Karpas-422 (cell line): ENCODE results near the gene BSG. TPM values are rescaled to one million over a fixed set of nuclear protein-coding genes. Genes with fewer than 3 reads are reported as not detected.

Source experiments
- DNase-seq: peaks from one replicate; pipeline ENCODE4 v3.0.0-alpha.2; 2015
- H2AFZ ChIP-seq: fragments of 200-600 bp; sonication (generic); 2 replicates; pipeline ENCODE4 v1.6.1; 2014; ENCODE audit warnings: antibody characterized with exemption, low read length, mixed read lengths
- H3K27ac ChIP-seq: fragments of 200-600 bp; sonication (generic); 2 replicates; pipeline ENCODE4 v1.5.1; 2014; ENCODE audit warnings: mild to moderate bottlenecking, low read length, moderate library complexity
- H3K27me3 ChIP-seq: fragments of 200-600 bp; sonication (generic); 2 replicates; pipeline ENCODE4 v1.6.1; 2014; ENCODE audit warnings: low read length, mixed read lengths
- H3K36me3 ChIP-seq: fragments of 200-600 bp; sonication (generic); 2 replicates; pipeline ENCODE4 v1.6.1; 2014; ENCODE audit warnings: low read length, mixed read lengths; ENCODE audit not compliant: insufficient read depth
- H3K4me1 ChIP-seq: fragments of 200-600 bp; sonication (generic); 2 replicates; pipeline ENCODE4 v1.6.1; 2014; ENCODE audit warnings: mild to moderate bottlenecking, low read length, mixed read lengths
- H3K4me2 ChIP-seq: fragments of 200-600 bp; sonication (generic); 2 replicates; pipeline ENCODE4 v1.6.1; 2014; ENCODE audit warnings: low read length, low read depth, mild to moderate bottlenecking; ENCODE audit not compliant: poor library complexity, severe bottlenecking
- H3K4me3 ChIP-seq: fragments of 200-600 bp; sonication (generic); 2 replicates; pipeline ENCODE4 v1.5.1; 2014; ENCODE audit warnings: mild to moderate bottlenecking, antibody characterized with exemption, low read length, mixed read lengths
- H3K79me2 ChIP-seq: fragments of 200-600 bp; sonication (generic); 2 replicates; pipeline ENCODE4 v1.6.1; 2014; ENCODE audit warnings: mild to moderate bottlenecking, low read length, mixed read lengths
- H3K9ac ChIP-seq: fragments of 200-600 bp; sonication (generic); 2 replicates; pipeline ENCODE4 v1.6.0; 2014; ENCODE audit warnings: low read length
- H3K9me2 ChIP-seq: fragments of 200-600 bp; sonication (generic), shearing (Covaris generic); replicated peaks from 2 replicates; pipeline ENCODE4 v1.6.0; 2014; ENCODE audit warnings: mild to moderate bottlenecking, low read length, moderate library complexity; ENCODE audit not compliant: insufficient read depth
- H3K9me3 ChIP-seq: fragments of 300-700, 200-600 bp; sonication (generic); 2 replicates; pipeline ENCODE4 v1.6.1; 2014; ENCODE audit warnings: low read length, mixed read lengths
- H4K20me1 ChIP-seq: fragments of 200-600 bp; sonication (generic); 2 replicates; pipeline ENCODE4 v1.6.1; 2014; ENCODE audit warnings: mild to moderate bottlenecking, antibody characterized with exemption, low read length, low read depth; ENCODE audit not compliant: insufficient read depth
- total RNA-seq: library from RNA; depleted of rRNA; stranded (reverse); fragments of >200 nt; shearing (Covaris generic); gene quantifications from 2 replicates; pipeline ENCODE4 v1.2.3, GENCODE V29; 2014; ENCODE audit warnings: low replicate concordance

BSG gene
- total RNA-seq, 1 experiment from 2014 or later: 124 TPM

GRCh38 chr19:615619-616018, 43.2 kb downstream of the BSG start:
- H2AFZ ChIP-seq: no peak overlapping the region
- no peaks in the 10 kb centered on the region for H3K9me2 ChIP-seq
- no peak overlapping the region for H3K27ac ChIP-seq
- no peak for DNase-seq
- H3K79me2 ChIP-seq: no peaks in the 10 kb centered on the region
- H3K27me3 ChIP-seq: no peaks in the 10 kb centered on the region
- H3K4me1 ChIP-seq: peaks cover 11% of the 10 kb centered on the region
- no peaks in the 10 kb centered on the region for H3K9me3 ChIP-seq
- H4K20me1 ChIP-seq: no peaks in the 10 kb centered on the region
- H3K36me3 ChIP-seq: no peaks in the 10 kb centered on the region; the same call in 1 of the 2 replicates
- H3K4me3 ChIP-seq: no peak overlapping the region
- no peak overlapping the region for H3K4me2 ChIP-seq
- no peak overlapping the region for H3K9ac ChIP-seq

GRCh38 chr19:616062-616700, 43.8 kb downstream of the BSG start:
- H3K9ac ChIP-seq: no peak overlapping the region
- H3K27me3 ChIP-seq: no peaks in the 10 kb centered on the region
- no peaks in the 10 kb centered on the region for H3K9me3 ChIP-seq
- no peaks in the 10 kb centered on the region; the same call in 1 of the 2 replicates for H3K36me3 ChIP-seq
- no peak overlapping the region for H3K27ac ChIP-seq
- H3K9me2 ChIP-seq: no peaks in the 10 kb centered on the region
- no peak overlapping the region for H2AFZ ChIP-seq
- H4K20me1 ChIP-seq: no peaks in the 10 kb centered on the region
- H3K4me2 ChIP-seq: no peak overlapping the region
- peaks cover 5% of the 10 kb centered on the region for H3K4me1 ChIP-seq
- H3K79me2 ChIP-seq: no peaks in the 10 kb centered on the region
- no peak for DNase-seq
- H3K4me3 ChIP-seq: no peak overlapping the region

- DNase-seq: no peak
- no peak overlapping the region for H3K27ac ChIP-seq
- no peaks in the 10 kb centered on the region for H3K27me3 ChIP-seq
- no peaks in the 10 kb centered on the region for H3K79me2 ChIP-seq
- no peak overlapping the region for H2AFZ ChIP-seq
- H3K4me3 ChIP-seq: no peak overlapping the region
- no peak overlapping the region for H3K4me2 ChIP-seq
- H3K9me3 ChIP-seq: no peaks in the 10 kb centered on the region
- H3K4me1 ChIP-seq: no peaks in the 10 kb centered on the region
- H4K20me1 ChIP-seq: no peaks in the 10 kb centered on the region
- H3K9ac ChIP-seq: no peak overlapping the region
- H3K9me2 ChIP-seq: no peaks in the 10 kb centered on the region
- H3K36me3 ChIP-seq: peaks cover 3% of the 10 kb centered on the region; the same call in 1 of the 2 replicates
Observed at GRCh38 chr19:616747-617526, 44.5 kb downstream of the BSG start.

GRCh38 chr19:617551-618246, 45.3 kb downstream of the BSG start:
- H3K27me3 ChIP-seq: no peaks in the 10 kb centered on the region
- H4K20me1 ChIP-seq: no peaks in the 10 kb centered on the region
- no peaks in the 10 kb centered on the region for H3K79me2 ChIP-seq
- no peak overlapping the region for H2AFZ ChIP-seq
- no peak overlapping the region for H3K4me2 ChIP-seq
- H3K9me2 ChIP-seq: no peaks in the 10 kb centered on the region
- H3K36me3 ChIP-seq: peaks cover 4% of the 10 kb centered on the region; the same call in 1 of the 2 replicates
- no peak for DNase-seq
- H3K4me1 ChIP-seq: no peaks in the 10 kb centered on the region
- H3K27ac ChIP-seq: no peak overlapping the region
- no peak overlapping the region for H3K4me3 ChIP-seq
- no peak overlapping the region for H3K9ac ChIP-seq
- H3K9me3 ChIP-seq: no peaks in the 10 kb centered on the region

GRCh38 chr19:618247-618619, 45.8 kb downstream of the BSG start:
- H3K36me3 ChIP-seq: peaks cover 4% of the 10 kb centered on the region; the same call in 1 of the 2 replicates
- H3K4me1 ChIP-seq: no peaks in the 10 kb centered on the region
- no peaks in the 10 kb centered on the region for H3K27me3 ChIP-seq
- H3K9me3 ChIP-seq: no peaks in the 10 kb centered on the region
- no peak overlapping the region for H3K9ac ChIP-seq
- H3K4me2 ChIP-seq: no peak overlapping the region
- no peaks in the 10 kb centered on the region for H4K20me1 ChIP-seq
- H2AFZ ChIP-seq: no peak overlapping the region
- H3K9me2 ChIP-seq: no peaks in the 10 kb centered on the region
- H3K4me3 ChIP-seq: no peak overlapping the region
- no peak for DNase-seq
- H3K27ac ChIP-seq: no peak overlapping the region
- H3K79me2 ChIP-seq: no peaks in the 10 kb centered on the region

- no peak overlapping the region for H2AFZ ChIP-seq
- no peak overlapping the region for H3K9ac ChIP-seq
- H3K4me3 ChIP-seq: no peak overlapping the region
- no peak overlapping the region for H3K4me2 ChIP-seq
- H3K79me2 ChIP-seq: no peaks in the 10 kb centered on the region
- DNase-seq: no peak
- no peaks in the 10 kb centered on the region for H4K20me1 ChIP-seq
- H3K9me2 ChIP-seq: no peaks in the 10 kb centered on the region
- H3K9me3 ChIP-seq: no peaks in the 10 kb centered on the region
- H3K4me1 ChIP-seq: no peaks in the 10 kb centered on the region
- H3K27ac ChIP-seq: no peak overlapping the region
- H3K27me3 ChIP-seq: no peaks in the 10 kb centered on the region
- H3K36me3 ChIP-seq: peaks cover 5% of the 10 kb centered on the region; the same call in 1 of the 2 replicates
Observed at GRCh38 chr19:618674-619285, 46.4 kb downstream of the BSG start.

- Histone ChIP-seq H3K36me3 (peaks cover 8% of the 10 kb centered on the region), H3K9ac (no peak overlapping the region), H3K79me2 (no peaks in the 10 kb centered on the region), H2AFZ (no peak overlapping the region), H3K9me3 (no peaks in the 10 kb centered on the region), H3K27me3 (no peaks in the 10 kb centered on the region), H4K20me1 (no peaks in the 10 kb centered on the region), H3K4me1 (no peaks in the 10 kb centered on the region), H3K4me2 (no peak overlapping the region), H3K27ac (no peak overlapping the region), H3K4me3 (no peak overlapping the region), H3K9me2 (no peaks in the 10 kb centered on the region)
- DNase-seq: no peak
Observed at GRCh38 chr19:619286-620002, 47.0 kb downstream of the BSG start.
